ENCODE results near the gene CLIC4.
A peak's percentile ranks its signal among the peaks of the same experiment; 100 is the strongest.
"Not testable (repeated sequence)": the region's sequence is repeated elsewhere in the genome, so short reads cannot be mapped to it uniquely, and the experiment has no call there.

CLIC4 gene

GRCh38 chr1:24782689-24783088 is 37.4 kb downstream of the CLIC4 start:
- no peak overlapping the region for H3K4me3 ChIP-seq (ENCODE audit: low read depth, low read length)
- TF ChIP-seq MYC (IDR thresholded peaks at IDR 0.05; ENCODE audit: low read depth, low read length) = no peak
- TF ChIP-seq CTCF (IDR thresholded peaks at IDR 0.05; ENCODE audit: low read depth, low read length) = no peak
- no peak for TF ChIP-seq POLR2A (IDR thresholded peaks at IDR 0.05; ENCODE audit: extremely low read depth, insufficient read length)
- TF ChIP-seq MAX (IDR thresholded peaks at IDR 0.05; ENCODE audit: low read depth, low read length) = no peak
- DNase-seq (ENCODE audit: low read depth) = no peak

GRCh38 chr1:24783713-24784112 is 38.5 kb downstream of the CLIC4 start:
- H3K4me3 ChIP-seq (ENCODE audit: low read depth, low read length) = no peak overlapping the region
- no peak for DNase-seq (ENCODE audit: low read depth)
- no peak for TF ChIP-seq POLR2A (IDR thresholded peaks at IDR 0.05; ENCODE audit: extremely low read depth, insufficient read length)
- no peak for TF ChIP-seq CTCF (IDR thresholded peaks at IDR 0.05; ENCODE audit: low read depth, low read length)
- TF ChIP-seq MYC (IDR thresholded peaks at IDR 0.05; ENCODE audit: low read depth, low read length) = no peak
- no peak for TF ChIP-seq MAX (IDR thresholded peaks at IDR 0.05; ENCODE audit: low read depth, low read length)

GRCh38 chr1:24786191-24786590 is 40.9 kb downstream of the CLIC4 start:
- peak; percentile 40 for DNase-seq (ENCODE audit: low read depth)
- H3K4me3 ChIP-seq (ENCODE audit: low read depth, low read length) = no peak overlapping the region
- TF ChIP-seq MAX (IDR thresholded peaks at IDR 0.05; ENCODE audit: low read depth, low read length) (no peak), CTCF (IDR thresholded peaks at IDR 0.05; ENCODE audit: low read depth, low read length) (no peak), POLR2A (IDR thresholded peaks at IDR 0.05; ENCODE audit: extremely low read depth, insufficient read length) (no peak), MYC (IDR thresholded peaks at IDR 0.05; ENCODE audit: low read depth, low read length) (no peak)

GRCh38 chr1:24790490-24790889 is 45.2 kb downstream of the CLIC4 start:
- DNase-seq (ENCODE audit: low read depth) = no peak
- no peak overlapping the region for H3K4me3 ChIP-seq (ENCODE audit: low read depth, low read length)
- no peak for TF ChIP-seq MAX (IDR thresholded peaks at IDR 0.05; ENCODE audit: low read depth, low read length)
- TF ChIP-seq CTCF (IDR thresholded peaks at IDR 0.05; ENCODE audit: low read depth, low read length) = no peak
- no peak for TF ChIP-seq MYC (IDR thresholded peaks at IDR 0.05; ENCODE audit: low read depth, low read length)
- TF ChIP-seq POLR2A (IDR thresholded peaks at IDR 0.05; ENCODE audit: extremely low read depth, insufficient read length) = no peak

GRCh38 chr1:24793447-24794129 is 48.3 kb downstream of the CLIC4 start:
- H3K4me3 ChIP-seq (ENCODE audit: low read depth, low read length) = no peak overlapping the region
- DNase-seq (ENCODE audit: low read depth) = no peak
- no peak for TF ChIP-seq MYC (IDR thresholded peaks at IDR 0.05; ENCODE audit: low read depth, low read length)
- no peak for TF ChIP-seq MAX (IDR thresholded peaks at IDR 0.05; ENCODE audit: low read depth, low read length)
- no peak for TF ChIP-seq CTCF (IDR thresholded peaks at IDR 0.05; ENCODE audit: low read depth, low read length)
- TF ChIP-seq POLR2A (IDR thresholded peaks at IDR 0.05; ENCODE audit: extremely low read depth, insufficient read length) = no peak

- DNase-seq (ENCODE audit: low read depth) = peak; percentile 36
- not testable (repeated sequence) for H3K4me3 ChIP-seq (ENCODE audit: low read depth, low read length)
Observed at GRCh38 chr1:24794130-24794502, 48.9 kb downstream of the CLIC4 start.

Data from NB4 (cell line).